PC-3 (cell line): ENCODE data around the gene CLSTN3. TPM values are rescaled to one million over a fixed set of nuclear protein-coding genes. Genes with fewer than 3 reads are reported as not detected.

ENCODE experiments used
- ATAC-seq: fragments of 200-7000 bp; cut with Tn5 transposase; 2 replicates; pipeline ENCODE4 v1.9.1; 2020; ENCODE audit warnings: mild to moderate bottlenecking, moderate library complexity
- BruUV-seq: library from RNA; stranded (reverse); fragments of 400-500 nt; replicated peaks from 2 replicates; lab custom pipeline; 2021; lab: Mats Ljungman, UMichigan
- CTCF ChIA-PET: fragments of 300-600 bp; sonication (Branson Sonifier 250); formaldehyde crosslinking; loops from one replicate; lab custom pipeline; 2022; ENCODE audit warnings: antibody characterized with exemption; lab: Charles Lee
- POLR2A ChIA-PET: fragments of 300-600 bp; sonication (Branson Sonifier 250); formaldehyde crosslinking; loops from one replicate; lab custom pipeline; 2022; ENCODE audit warnings: antibody characterized with exemption; ENCODE audit not compliant: unreplicated experiment; lab: Charles Lee
- DNase-seq: peaks from one replicate; pipeline ENCODE4 v3.0.0-alpha.2; 2015
- H2AFZ ChIP-seq: fragments of 300-600 bp; sonication (generic); 2 replicates; pipeline ENCODE4 v1.6.0; 2016; ENCODE audit warnings: antibody characterized with exemption, low read length
- H3F3A ChIP-seq: fragments of 300-600 bp; sonication (generic); one replicate; pipeline ENCODE4 v1.6.0; 2017; ENCODE audit warnings: antibody characterized with exemption, low read length, control low read depth, mild to moderate bottlenecking; ENCODE audit not compliant: unreplicated experiment
- H3K27ac ChIP-seq: fragments of 300-600 bp; sonication (generic); 2 replicates; pipeline ENCODE4 v1.5.1; 2016; ENCODE audit warnings: mild to moderate bottlenecking, low read length
- H3K27me3 ChIP-seq: fragments of 300-600 bp; sonication (generic); 2 replicates; pipeline ENCODE4 v1.6.1; 2016; ENCODE audit warnings: low read length, mixed read lengths
- H3K36me3 ChIP-seq: fragments of 300-600 bp; sonication (generic); 2 replicates; pipeline ENCODE4 v1.6.1; 2016; ENCODE audit warnings: low read depth, mixed run types, low read length, mixed read lengths
- H3K4me1 ChIP-seq: fragments of 300-600 bp; sonication (generic); 2 replicates; pipeline ENCODE4 v1.5.1; 2016; ENCODE audit warnings: low read length; ENCODE audit not compliant: insufficient read depth
- H3K4me2 ChIP-seq: fragments of 300-600 bp; sonication (generic); 2 replicates; pipeline ENCODE4 v1.6.0; 2016; ENCODE audit warnings: low read length
- H3K4me3 ChIP-seq: fragments of 300-600 bp; sonication (generic); 2 replicates; pipeline ENCODE4 v1.5.1; 2016; ENCODE audit warnings: mild to moderate bottlenecking, low read length, mixed read lengths
- H3K79me2 ChIP-seq: fragments of 300-600 bp; sonication (generic); 2 replicates; pipeline ENCODE4 v1.6.1; 2017; ENCODE audit warnings: low read length, mixed read lengths
- H3K9ac ChIP-seq: fragments of 300-600 bp; sonication (generic); 2 replicates; pipeline ENCODE4 v1.6.0; 2016; ENCODE audit warnings: mild to moderate bottlenecking, low read length
- H3K9me2 ChIP-seq: fragments of 300-600 bp; sonication (generic); replicated peaks from 2 replicates; pipeline ENCODE4 v1.6.1; 2016; ENCODE audit warnings: mixed run types, low read length, mixed read lengths
- H3K9me3 ChIP-seq: fragments of 300-600 bp; sonication (generic); 2 replicates; pipeline ENCODE4 v1.6.1; 2016; ENCODE audit warnings: low read length, mixed read lengths
- H4K20me1 ChIP-seq: fragments of 300-600 bp; sonication (generic); 2 replicates; pipeline ENCODE4 v1.6.1; 2016; ENCODE audit warnings: low read length, mixed read lengths
- EZH2 ChIP-seq: fragments of 300-600 bp; sonication (generic); IDR thresholded peaks from one replicate; pipeline ENCODE4 v1.6.1; 2017; ENCODE audit warnings: antibody characterized with exemption, mild to moderate bottlenecking, low read length; ENCODE audit not compliant: unreplicated experiment
- EZH2phosphoT487 ChIP-seq: fragments of 300-600 bp; sonication (generic); IDR thresholded peaks from 2 replicates; pipeline ENCODE4 v1.6.1; 2018; ENCODE audit warnings: mild to moderate bottlenecking, antibody characterized with exemption, low read length, borderline replicate concordance
- intact Hi-C: fragments of 100-400 bp; cut with micrococcal nuclease; formaldehyde crosslinking; loops from 2 replicates; pipeline ENCODE4 v1.9.0; 2023
- total RNA-seq: library from RNA; depleted of rRNA; stranded (reverse); fragments of >200 nt; gene quantifications from 2 replicates; pipeline ENCODE4 v1.2.3, GENCODE V29; 2014
- TF ChIP-seq, protein P1 (sequence below): fragments of 300-600 bp; sonication (generic); conservative IDR thresholded peaks from 2 replicates; pipeline ENCODE4 v1.5.1; 2017; ENCODE audit warnings: antibody characterized with exemption, low read depth, mild to moderate bottlenecking, low read length

The CLSTN3 gene
- total RNA-seq, 1 experiment from 2014 or later: 10.9 TPM

DNA sequence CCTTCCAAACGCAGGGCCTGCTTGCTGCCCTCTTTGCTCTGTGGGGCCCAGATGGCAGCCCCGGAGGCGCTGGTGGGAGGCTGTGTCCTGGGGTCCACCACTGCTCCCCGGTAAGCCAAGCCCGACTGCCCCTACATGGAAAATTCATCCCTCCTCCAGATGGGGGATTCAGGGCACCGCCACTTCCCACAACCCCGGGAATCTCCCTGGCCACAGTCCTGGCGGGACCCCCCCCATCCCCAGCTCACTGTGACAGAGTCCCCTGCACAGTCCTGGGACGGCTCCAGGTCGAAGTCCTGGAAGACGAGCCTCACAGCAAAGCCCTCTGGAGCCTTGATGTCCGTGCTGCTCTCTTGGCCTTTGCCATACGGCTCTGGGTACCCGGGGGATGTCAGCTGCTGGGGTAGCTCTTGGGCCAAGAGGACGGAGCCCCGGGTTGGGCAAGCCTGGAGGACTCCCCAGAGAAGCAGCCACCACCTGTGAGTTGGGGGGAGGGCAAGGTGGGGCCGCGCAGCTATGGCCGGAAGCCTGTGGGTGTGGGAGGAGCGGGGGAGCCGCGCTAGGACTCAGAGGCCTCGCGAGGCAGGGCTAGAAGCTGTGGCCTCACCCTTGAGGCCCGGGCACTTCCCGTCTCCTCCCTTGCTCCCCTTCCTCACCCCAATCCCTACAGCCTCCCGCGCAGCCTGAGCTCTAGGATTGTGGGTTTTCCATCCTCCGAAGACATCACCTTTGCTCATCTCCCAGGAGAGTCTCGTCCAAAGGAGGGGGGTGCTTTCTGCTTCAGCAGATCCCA is 22.0 kb upstream of the CLSTN3 start:
- BruUV-seq: TSS peak; percentile 48
- no peaks in the 10 kb centered on the region for H3K9me2 ChIP-seq
- intact Hi-C loops: loop anchor here (2.0 kb wide), 1 partner anchor 47 kb away; the partner anchor contains the start of gene C1S
- no peaks in the 10 kb centered on the region for H3K9me3 ChIP-seq
- CTCF ChIA-PET: interaction anchor here (0.9 kb wide), 1 partner anchor 47 kb away, joined by 3 read pairs; no protein-coding TSS in a partner anchor
- DNase-seq (peak; percentile 64), ATAC-seq (peak; percentile 91)
- H3K4me2 ChIP-seq: peak overlapping the region; percentile 82
- peak overlapping the region; percentile 58 for H3K27ac ChIP-seq
- H3K9ac ChIP-seq: peak overlapping the region; percentile 84
- H3K4me1 ChIP-seq: no peaks in the 10 kb centered on the region; the same call in 1 of the 2 replicates
- TF ChIP-seq EZH2: no peak
- no peak for TF ChIP-seq EZH2phosphoT487
- TF ChIP-seq, protein P1, sequence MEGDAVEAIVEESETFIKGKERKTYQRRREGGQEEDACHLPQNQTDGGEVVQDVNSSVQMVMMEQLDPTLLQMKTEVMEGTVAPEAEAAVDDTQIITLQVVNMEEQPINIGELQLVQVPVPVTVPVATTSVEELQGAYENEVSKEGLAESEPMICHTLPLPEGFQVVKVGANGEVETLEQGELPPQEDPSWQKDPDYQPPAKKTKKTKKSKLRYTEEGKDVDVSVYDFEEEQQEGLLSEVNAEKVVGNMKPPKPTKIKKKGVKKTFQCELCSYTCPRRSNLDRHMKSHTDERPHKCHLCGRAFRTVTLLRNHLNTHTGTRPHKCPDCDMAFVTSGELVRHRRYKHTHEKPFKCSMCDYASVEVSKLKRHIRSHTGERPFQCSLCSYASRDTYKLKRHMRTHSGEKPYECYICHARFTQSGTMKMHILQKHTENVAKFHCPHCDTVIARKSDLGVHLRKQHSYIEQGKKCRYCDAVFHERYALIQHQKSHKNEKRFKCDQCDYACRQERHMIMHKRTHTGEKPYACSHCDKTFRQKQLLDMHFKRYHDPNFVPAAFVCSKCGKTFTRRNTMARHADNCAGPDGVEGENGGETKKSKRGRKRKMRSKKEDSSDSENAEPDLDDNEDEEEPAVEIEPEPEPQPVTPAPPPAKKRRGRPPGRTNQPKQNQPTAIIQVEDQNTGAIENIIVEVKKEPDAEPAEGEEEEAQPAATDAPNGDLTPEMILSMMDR: no peak
- POLR2A ChIA-PET: interaction anchor here (1.1 kb wide), 1 partner anchor 164 kb away, joined by 10 read pairs; the partner anchor contains the start of gene C12orf57
- H3F3A ChIP-seq: no peaks in the 10 kb centered on the region
- H2AFZ ChIP-seq: peak overlapping the region; percentile 80
- peaks cover 19% of the 10 kb centered on the region; the same call in 1 of the 2 replicates for H3K79me2 ChIP-seq
- no peaks in the 10 kb centered on the region for H3K27me3 ChIP-seq
- peak overlapping the region; percentile 92 for H3K4me3 ChIP-seq
- no peaks in the 10 kb centered on the region for H4K20me1 ChIP-seq
- peaks cover 5% of the 10 kb centered on the region; the same call in 1 of the 2 replicates for H3K36me3 ChIP-seq

DNA sequence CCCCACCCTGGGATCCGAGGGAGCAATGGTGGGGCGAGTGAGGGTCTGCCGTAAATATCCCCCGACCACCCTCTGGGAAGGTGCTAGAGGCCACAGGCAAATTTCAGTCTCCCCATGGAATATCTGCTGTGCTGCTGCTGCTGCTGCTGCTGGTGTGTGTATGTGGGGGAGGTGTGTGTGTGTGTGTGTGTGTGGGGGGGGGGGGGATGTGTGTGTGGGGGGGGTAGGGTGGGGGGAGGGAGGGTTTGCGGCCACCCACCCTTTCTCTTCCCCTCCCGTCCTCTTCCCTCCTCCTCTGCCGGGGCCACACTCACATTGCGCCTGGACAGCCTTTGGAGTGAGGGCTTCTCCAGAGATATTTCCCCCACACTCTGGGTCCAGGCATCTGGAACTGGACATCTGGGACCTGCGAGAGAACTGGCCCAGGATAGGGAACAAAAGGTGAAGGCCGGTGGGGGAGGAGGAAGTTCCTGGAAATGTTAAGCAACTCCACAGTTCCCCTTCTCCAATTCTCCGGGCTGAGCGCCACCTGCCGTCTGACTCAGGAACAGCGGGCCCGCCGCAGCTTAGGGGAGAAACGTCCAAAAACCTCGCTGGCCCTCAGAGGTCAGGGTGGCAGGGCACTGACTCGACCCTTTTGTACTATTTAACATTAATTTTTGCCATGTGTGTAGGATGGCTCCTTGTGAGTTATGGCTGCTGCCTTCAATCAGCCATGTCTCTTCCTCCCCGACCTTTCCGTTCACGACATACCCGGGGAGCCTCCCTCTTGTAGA is 21.2 kb upstream of the CLSTN3 start, which contains the start of gene C1RL:
Gene C1RL, minus strand, starts transcription at position 419 of the 776 bp plus-strand sequence. Its CDS starts 34 bp downstream, at position 385.
- peak within 1 kb of the TSS; percentile 82 for H3K4me2 ChIP-seq
- H3K9me2 ChIP-seq: no peaks in the 10 kb centered on the region
- no peaks in the 10 kb centered on the region for H3K9me3 ChIP-seq
- intact Hi-C loops: loop anchor here (2.0 kb wide), 1 partner anchor 48 kb away; the partner anchor contains the start of gene C1S
- H3K4me1 ChIP-seq: no peaks in the 10 kb centered on the region; the same call in 1 of the 2 replicates
- CTCF ChIA-PET: no interaction called here
- H3K27me3 ChIP-seq: no peaks in the 10 kb centered on the region
- peaks cover 19% of the 10 kb centered on the region; the same call in 1 of the 2 replicates for H3K79me2 ChIP-seq
- TF ChIP-seq EZH2 (no peak), EZH2phosphoT487 (no peak)
- TF ChIP-seq, protein P1: peak; percentile 83
- peak; percentile 81 for DNase-seq
- BruUV-seq: TSS peak; percentile 41
- POLR2A ChIA-PET: interaction anchor here (0.6 to 1.1 kb wide), 2 partner anchors 37 to 165 kb away, joined by 3 to 10 read pairs; partner anchors contain the start of gene C12orf57
- H3K9ac ChIP-seq: peak within 1 kb of the TSS; percentile 84
- H3K27ac ChIP-seq: peak within 1 kb of the TSS; percentile 58
- H2AFZ ChIP-seq: peak within 1 kb of the TSS; percentile 80
- H3K4me3 ChIP-seq: peak within 1 kb of the TSS; percentile 92
- peaks cover 5% of the 10 kb centered on the region; the same call in 1 of the 2 replicates for H3K36me3 ChIP-seq
- peak; percentile 68 for ATAC-seq
- no peaks in the 10 kb centered on the region for H3F3A ChIP-seq
- no peaks in the 10 kb centered on the region for H4K20me1 ChIP-seq
